GM12865 (cell line): Measurements from ENCODE around the gene SEH1L.
A peak's percentile ranks its signal among the peaks of the same experiment; 100 is the strongest.

Source experiments
- DNase-seq: peaks from one replicate; pipeline ENCODE4 v3.0.0; 2010; ENCODE audit warnings: low read depth
- H3K4me3 ChIP-seq: 2 replicates; pipeline ENCODE4 v1.5.1; 2011; ENCODE audit warnings: mild to moderate bottlenecking, low read depth, low read length, control low read depth
- CTCF ChIP-seq: IDR thresholded peaks from 2 replicates; pipeline ENCODE4 v1.5.1; 2011; ENCODE audit warnings: low read length, control low read depth, low read depth, inconsistent platforms; ENCODE audit not compliant: insufficient read depth; ENCODE audit errors: missing control alignments

Gene SEH1L

GRCh38 chr18:12911025-12911928, 36.5 kb upstream of the SEH1L start:
- TF ChIP-seq CTCF: no peak
- peak; percentile 16 for DNase-seq
- no peak overlapping the region for H3K4me3 ChIP-seq

GRCh38 chr18:12911929-12912703, 35.7 kb upstream of the SEH1L start:
- no peak for DNase-seq
- no peak for TF ChIP-seq CTCF
- no peak overlapping the region for H3K4me3 ChIP-seq

GRCh38 chr18:12921178-12921577, 26.6 kb upstream of the SEH1L start:
- DNase-seq: peak; percentile 70
- no peak overlapping the region for H3K4me3 ChIP-seq
- TF ChIP-seq CTCF: no peak

- H3K4me3 ChIP-seq: no peak overlapping the region
- no peak for TF ChIP-seq CTCF
- DNase-seq: no peak
Observed at GRCh38 chr18:12922266-12922665, 25.5 kb upstream of the SEH1L start.

GRCh38 chr18:12924616-12925015, 23.2 kb upstream of the SEH1L start:
- DNase-seq: no peak
- TF ChIP-seq CTCF: no peak
- no peak overlapping the region for H3K4me3 ChIP-seq

GRCh38 chr18:12928206-12928605, 19.6 kb upstream of the SEH1L start:
- TF ChIP-seq CTCF: no peak
- no peak overlapping the region for H3K4me3 ChIP-seq
- DNase-seq: no peak
